Measurements from ENCODE around the gene CDKN2B-AS1. TPM values are rescaled to one million over a fixed set of nuclear protein-coding genes. Genes with fewer than 3 reads are reported as not detected.

The CDKN2B-AS1 gene
- total RNA-seq, 1 experiment from 2014 or later = not detected

- H2AFZ ChIP-seq (ENCODE audit: low read length) = no peak overlapping the region
- no peak overlapping the region for H3K18ac ChIP-seq (ENCODE audit: insufficient read length, low read depth, low read length)
- H2BK20ac ChIP-seq (ENCODE audit: low read depth, low read length, poor library complexity, severe bottlenecking) = no peak overlapping the region
- H2AK5ac ChIP-seq (ENCODE audit: insufficient read length, low read length) = no peak overlapping the region
- peaks cover 95% of the 10 kb centered on the region for H3K27me3 Mint-ChIP-seq (ENCODE audit: low read depth)
- H3K9me3 Mint-ChIP-seq = no peaks in the 10 kb centered on the region; a peak in 2 of 5 replicates
- no peak overlapping the region for H3T11ph ChIP-seq (ENCODE audit: low read length)
- no peak overlapping the region for H2BK15ac ChIP-seq (ENCODE audit: low read depth, low read length)
- H3K79me1 ChIP-seq (ENCODE audit: insufficient read depth, low read depth, low read length, poor library complexity, severe bottlenecking) = no peaks in the 10 kb centered on the region
- no peak overlapping the region for H3K4ac ChIP-seq (ENCODE audit: low read depth, low read length)
- no peak overlapping the region for H3K27ac Mint-ChIP-seq
- H3K14ac ChIP-seq (ENCODE audit: insufficient read depth, low read length) = no peak overlapping the region
- H3K4me3 Mint-ChIP-seq = no peak overlapping the region
- TF ChIP-seq, protein P1, sequence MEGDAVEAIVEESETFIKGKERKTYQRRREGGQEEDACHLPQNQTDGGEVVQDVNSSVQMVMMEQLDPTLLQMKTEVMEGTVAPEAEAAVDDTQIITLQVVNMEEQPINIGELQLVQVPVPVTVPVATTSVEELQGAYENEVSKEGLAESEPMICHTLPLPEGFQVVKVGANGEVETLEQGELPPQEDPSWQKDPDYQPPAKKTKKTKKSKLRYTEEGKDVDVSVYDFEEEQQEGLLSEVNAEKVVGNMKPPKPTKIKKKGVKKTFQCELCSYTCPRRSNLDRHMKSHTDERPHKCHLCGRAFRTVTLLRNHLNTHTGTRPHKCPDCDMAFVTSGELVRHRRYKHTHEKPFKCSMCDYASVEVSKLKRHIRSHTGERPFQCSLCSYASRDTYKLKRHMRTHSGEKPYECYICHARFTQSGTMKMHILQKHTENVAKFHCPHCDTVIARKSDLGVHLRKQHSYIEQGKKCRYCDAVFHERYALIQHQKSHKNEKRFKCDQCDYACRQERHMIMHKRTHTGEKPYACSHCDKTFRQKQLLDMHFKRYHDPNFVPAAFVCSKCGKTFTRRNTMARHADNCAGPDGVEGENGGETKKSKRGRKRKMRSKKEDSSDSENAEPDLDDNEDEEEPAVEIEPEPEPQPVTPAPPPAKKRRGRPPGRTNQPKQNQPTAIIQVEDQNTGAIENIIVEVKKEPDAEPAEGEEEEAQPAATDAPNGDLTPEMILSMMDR (conservative IDR thresholded peaks at IDR 0.05) = no peak
- H2BK5ac ChIP-seq (ENCODE audit: insufficient read length, low read length) = no peak overlapping the region
- no peaks in the 10 kb centered on the region for H4K20me1 ChIP-seq (ENCODE audit: control insufficient read depth, insufficient read depth, insufficient read length)
- peaks cover 0 to 2% of the 10 kb centered on the region in 2 experiments; a peak in 2 of 4 replicates for H3K4me1 Mint-ChIP-seq
- H3K4me2 ChIP-seq (ENCODE audit: insufficient read depth, insufficient read length, low read length) = no peak overlapping the region
- H3K27ac ChIP-seq (ENCODE audit: insufficient read length, low read depth, low read length) = no peak overlapping the region
- no peak overlapping the region for H3K23ac ChIP-seq (ENCODE audit: insufficient read length, low read depth, low read length)
- no peak overlapping the region for H2BK12ac ChIP-seq (ENCODE audit: insufficient read length, low read depth, low read length)
- H3K36me3 Mint-ChIP-seq (ENCODE audit: insufficient read depth in 1 of 3, low read depth in 3 of 3) = no peaks in the 10 kb centered on the region
- H4K5ac ChIP-seq (ENCODE audit: insufficient read length, low read depth, low read length) = no peak overlapping the region
- no peak overlapping the region for H2BK120ac ChIP-seq (ENCODE audit: low read depth, low read length, poor library complexity, severe bottlenecking)
- no CpG with 5 or more reads among the region's 1 CpG for WGBS (ENCODE audit: extremely low coverage, insufficient read length, low lambda C conversion rate)
- H4K8ac ChIP-seq (replicated peaks; ENCODE audit: insufficient read length, low read depth, low read length) = no peak overlapping the region
- no peaks in the 10 kb centered on the region; the same call in 1 of the 2 replicates for H3K4me1 ChIP-seq (ENCODE audit: insufficient read depth, low read length)
- H3K23me2 ChIP-seq (ENCODE audit: insufficient read length, low read depth, low read length, poor library complexity, severe bottlenecking) = no peaks in the 10 kb centered on the region
- peaks cover 31% of the 10 kb centered on the region; the same call in 1 of the 2 replicates for H3K27me3 ChIP-seq (ENCODE audit: insufficient read depth, low read length)
- no peaks in the 10 kb centered on the region for H3K9me3 ChIP-seq (ENCODE audit: control insufficient read depth, low read depth, low read length)
- no peak overlapping the region for H3K56ac ChIP-seq (ENCODE audit: insufficient read length, low read depth, low read length)
- DNase-seq = no peak
- H3K9ac ChIP-seq (ENCODE audit: extremely low read depth, insufficient read length, low read length) = no peak overlapping the region
- no peak overlapping the region for H4K91ac ChIP-seq (ENCODE audit: insufficient read length, low read depth, low read length)
- H3K79me2 ChIP-seq (ENCODE audit: insufficient read depth, low read length) = no peaks in the 10 kb centered on the region
These were observed 11.6 kb upstream of the CDKN2B-AS1 start for GRCh38 chr9:21982861-21983560.

Data from H9 (cell line).